Heart left ventricle (tissue), 16 donors: Measurements from ENCODE around the gene GAB2. TPM values are rescaled to one million over a fixed set of nuclear protein-coding genes. Genes with fewer than 3 reads are reported as not detected.

ENCODE experiments used
- ATAC-seq, 4 donors: fragments of 200-7000 bp; cut with Tn5 transposase; one replicate each; pipeline ENCODE4 v1.9.1; 2020 to 2022; ENCODE audit warnings: moderate library complexity in 4 of 4, mild to moderate bottlenecking in 3 of 4, moderate number of reproducible peaks in 1 of 4
- DNase-seq, 5 donors: peaks; one replicate each; pipeline ENCODE4 v3.0.0-alpha.2; 2020
- H3K27ac ChIP-seq, 12 donors: fragments of 200-600 bp; sonication (generic) in 4 of 12; one replicate each; pipeline versions ENCODE4 v1.5.0 to v1.8.0; 2016 to 2022; ENCODE audit warnings: mild to moderate bottlenecking in 2 of 12
- H3K27me3 ChIP-seq, 9 donors: fragments of 200-600 bp; sonication (generic) in 2 of 9; one replicate each; pipeline versions ENCODE4 v1.5.1 to v1.8.0; 2016 to 2022; ENCODE audit warnings: mild to moderate bottlenecking in 3 of 9
- H3K36me3 ChIP-seq, 9 donors: fragments of 200-600 bp; sonication (generic) in 2 of 9; one replicate each; pipeline versions ENCODE4 v1.5.0 to v1.8.0; 2018 to 2022; ENCODE audit warnings: mild to moderate bottlenecking in 2 of 9
- H3K4me1 ChIP-seq, 12 donors: fragments of 200-600 bp; sonication (generic) in 4 of 12; one replicate each; pipeline versions ENCODE4 v1.5.0 to v1.8.0; 2016 to 2022; ENCODE audit warnings: mild to moderate bottlenecking in 3 of 12
- H3K4me3 ChIP-seq, 12 donors: fragments of 200-600 bp; sonication (generic) in 4 of 12; one replicate each; pipeline versions ENCODE4 v1.5.0 to v1.8.0; 2017 to 2022; ENCODE audit warnings: mild to moderate bottlenecking in 9 of 12, moderate library complexity in 4 of 12
- H3K9me3 ChIP-seq, 12 donors: fragments of 200-600 bp; sonication (generic) in 4 of 12; one replicate each; pipeline versions ENCODE4 v1.5.0 to v1.8.0; 2016 to 2022; ENCODE audit warnings: mild to moderate bottlenecking in 1 of 12
- POLR2A ChIP-seq, 2 donors: fragments of 450-650 bp; IDR thresholded peaks; one replicate each; pipeline ENCODE4 v1.6.1; 2017; ENCODE audit warnings: antibody characterized with exemption in 2 of 2, mild to moderate bottlenecking in 2 of 2, moderate library complexity in 2 of 2
- WGBS, 4 donors: extraction: QIAGEN DNeasy Blood & Tissue Kit in 2 of 4; methylation state at CpG; one replicate each; pipeline versions ENCODE4 v1.1.5 to v1.1.7; 2013 to 2018; 5-methylcytosine and 5-hydroxymethylcytosine counted together
- intact Hi-C, 10 donors: fragments of 100-400 bp; cut with DNase I; formaldehyde crosslinking; loops; one replicate each; pipeline versions ENCODE4 v1.11.1 to v1.14.2; 2022
- polyA plus RNA-seq, 2 donors: library from polyadenylated mRNA; stranded (reverse); fragments of 200-250 nt; gene quantifications; one replicate each; pipeline ENCODE4 v1.2.3, GENCODE V29; 2013
- total RNA-seq, 9 donors: library from RNA; depleted of rRNA in 2 of 9; stranded (reverse); fragments of >200 nt in 2 of 9; fragmentation: NEBNext Ultra II Directional in 3 of 9; extraction: Animal tissue kit (Norgen Biotek cat#: 25700) in 3 of 9; gene quantifications; one replicate each; pipeline versions ENCODE4 v1.1.0 to v1.2.4, GENCODE V29; 2016 to 2023
- TF ChIP-seq, protein P1 (sequence below), 12 donors: fragments of 200-600 bp; sonication (generic) in 4 of 12; IDR thresholded peaks; one replicate each; pipeline versions ENCODE4 v1.5.0 to v1.8.0; 2018 to 2022; ENCODE audit warnings: antibody characterized with exemption in 12 of 12, mild to moderate bottlenecking in 5 of 12
- donor health status: ischemic (EF 13 %, LVEDD 7.1; RV severe dilation, severe dysfunction).
- donor health status: healthy with polysubstance abuse.
- donor health status: DM: no; HTN: yes; CAD: no.
- donor health status: DM: no; HTN: no; CAD: no.
- donor health status: ischemic (EF 25% LVEDD 6.9; RV normal size, moderate dysfunction).
- donor health status: ischemic (EF 25% LVEDD 5.7; RV mildly dilated, moderate dysfunction).
- donor health status: healthy.
- donor health status: DM: yes; HTN: yes; CAD: no.
- donor health status: ischemic (EF 35%, LVEDD 5.7; RV mildly dilated, moderate dysfunction).
- donor health status: nonischemic (EF 11% LVEDD 7.7; RV severe dilation, severe dysfunction).
- donor health status: DM: yes; HTN: yes; CAD: no.
- donor health status: PGD.
- donor health status: ischemic (EF 29% LVEDD 5.4; RV normal size, mild dysfunction).
- donor health status: nonischemic (EF 23%, LVEDD 6.1; RV moderate dilation, normal function).

Gene GAB2
- total and polyA plus RNA-seq, 11 donors: 6.1 to 53.0 (median 30.0) TPM

DNA sequence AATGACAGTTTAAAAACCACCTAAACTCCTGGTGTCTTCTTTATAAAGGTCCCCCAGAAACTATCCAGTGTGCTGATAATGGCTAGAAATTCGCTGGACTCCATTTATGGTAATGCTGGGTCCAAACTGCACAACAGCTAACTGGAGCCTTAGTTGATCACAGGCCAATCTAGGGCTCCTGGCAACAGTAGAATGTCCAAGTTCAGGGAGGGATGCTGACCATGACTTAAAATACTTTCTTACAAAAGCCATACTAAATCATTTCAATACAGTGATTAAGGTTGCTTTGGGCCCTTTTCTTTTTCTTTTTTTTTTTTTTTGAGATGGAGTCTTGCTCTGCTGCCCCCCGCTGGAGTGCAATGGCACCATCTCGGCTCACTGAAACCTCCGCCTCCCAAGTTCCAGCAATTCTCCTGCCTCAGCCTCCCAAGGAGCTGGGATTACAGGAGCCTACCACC is 14.5 kb upstream of the GAB2 start:
- TF ChIP-seq, protein P1, sequence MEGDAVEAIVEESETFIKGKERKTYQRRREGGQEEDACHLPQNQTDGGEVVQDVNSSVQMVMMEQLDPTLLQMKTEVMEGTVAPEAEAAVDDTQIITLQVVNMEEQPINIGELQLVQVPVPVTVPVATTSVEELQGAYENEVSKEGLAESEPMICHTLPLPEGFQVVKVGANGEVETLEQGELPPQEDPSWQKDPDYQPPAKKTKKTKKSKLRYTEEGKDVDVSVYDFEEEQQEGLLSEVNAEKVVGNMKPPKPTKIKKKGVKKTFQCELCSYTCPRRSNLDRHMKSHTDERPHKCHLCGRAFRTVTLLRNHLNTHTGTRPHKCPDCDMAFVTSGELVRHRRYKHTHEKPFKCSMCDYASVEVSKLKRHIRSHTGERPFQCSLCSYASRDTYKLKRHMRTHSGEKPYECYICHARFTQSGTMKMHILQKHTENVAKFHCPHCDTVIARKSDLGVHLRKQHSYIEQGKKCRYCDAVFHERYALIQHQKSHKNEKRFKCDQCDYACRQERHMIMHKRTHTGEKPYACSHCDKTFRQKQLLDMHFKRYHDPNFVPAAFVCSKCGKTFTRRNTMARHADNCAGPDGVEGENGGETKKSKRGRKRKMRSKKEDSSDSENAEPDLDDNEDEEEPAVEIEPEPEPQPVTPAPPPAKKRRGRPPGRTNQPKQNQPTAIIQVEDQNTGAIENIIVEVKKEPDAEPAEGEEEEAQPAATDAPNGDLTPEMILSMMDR (IDR thresholded peaks at IDR 0.05): peak; percentile 32 to 62 (median 49)
- no peak for TF ChIP-seq POLR2A (IDR thresholded peaks at IDR 0.05)
- ATAC-seq: peak in 2 of 4 donors; percentile 34 to 42
- Histone ChIP-seq H3K4me1 (peaks cover 0 to 16% (median 0%) of the 10 kb centered on the region in 12 donors), H3K36me3 (peaks cover 0 to 4% (median 0%) of the 10 kb centered on the region in 9 donors), H3K27ac (no peak overlapping the region), H3K9me3 (no peaks in the 10 kb centered on the region), H3K4me3 (no peak overlapping the region), H3K27me3 (no peaks in the 10 kb centered on the region)
- intact Hi-C loops: loop anchor here in 1 of 10 donors (5.0 kb wide), 1 partner anchor 205 kb away; no protein-coding TSS in a partner anchor
- DNase-seq: no peak
- WGBS, 4 donors: 79 to 88% (median 84%) methylated on average over 4 of the region's 4 CpGs

DNA sequence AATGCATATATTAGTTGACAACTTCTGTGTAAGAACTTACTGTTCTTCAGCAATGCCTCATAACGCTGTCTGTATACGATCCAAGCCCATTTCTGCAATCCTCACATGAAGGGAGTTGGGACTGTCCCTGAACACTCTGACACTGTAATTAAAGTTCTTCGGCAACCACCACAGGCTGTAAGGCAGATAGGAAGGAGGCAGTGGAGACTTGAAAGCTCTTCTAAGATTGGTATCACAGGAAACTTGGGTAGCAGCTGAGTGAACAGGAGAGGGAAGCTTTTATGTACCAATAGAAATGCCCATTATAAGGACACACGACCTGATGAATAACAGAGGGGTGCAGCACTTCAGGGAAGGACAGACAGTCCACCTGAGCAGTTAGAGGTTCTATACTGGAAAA is 12.0 kb upstream of the GAB2 start:
- WGBS, 4 donors: 63 to 71% (median 70%) methylated on average over 4 of the region's 4 CpGs
- ATAC-seq (no peak), DNase-seq (no peak)
- H3K4me3 ChIP-seq: no peak overlapping the region
- intact Hi-C loops: loop anchor here in 5 of 10 donors (5.0 to 10.0 kb wide), 5 partner anchors 202 to 292 kb away; partner anchors contain the start of gene ALG8 (in 1 of the 5)
- peaks cover 0 to 36% (median 2%) of the 10 kb centered on the region in 12 donors for H3K4me1 ChIP-seq
- H3K27ac ChIP-seq: no peak overlapping the region
- H3K9me3 ChIP-seq: no peaks in the 10 kb centered on the region
- H3K27me3 ChIP-seq: no peaks in the 10 kb centered on the region
- no peaks in the 10 kb centered on the region for H3K36me3 ChIP-seq
- TF ChIP-seq POLR2A (IDR thresholded peaks at IDR 0.05): no peak
- TF ChIP-seq, protein P1 (IDR thresholded peaks at IDR 0.05): no peak

DNA sequence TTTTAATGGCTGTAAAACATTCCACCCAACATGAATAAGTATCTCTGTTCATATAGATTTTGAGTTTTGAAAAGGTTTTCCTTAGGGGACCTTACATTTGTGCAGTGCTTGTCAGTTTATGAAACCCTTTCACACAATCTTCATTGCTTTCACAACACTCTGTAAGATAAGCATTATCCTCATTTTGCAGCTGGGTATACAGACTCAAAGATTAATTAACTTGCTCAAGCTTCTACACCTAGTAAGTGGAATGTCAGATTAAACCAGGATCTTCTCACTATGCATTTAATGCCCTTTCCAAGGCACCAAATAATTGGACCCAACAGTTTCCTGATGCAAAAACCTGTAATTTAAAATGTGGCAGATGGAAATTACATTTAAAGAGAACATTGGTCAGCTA is 11.6 kb upstream of the GAB2 start:
- DNase-seq: no peak
- Histone ChIP-seq H3K9me3 (no peaks in the 10 kb centered on the region), H3K4me1 (peaks cover 0 to 41% (median 2%) of the 10 kb centered on the region in 12 donors), H3K36me3 (no peaks in the 10 kb centered on the region), H3K27me3 (no peaks in the 10 kb centered on the region), H3K4me3 (no peak overlapping the region), H3K27ac (no peak overlapping the region)
- ATAC-seq: no peak
- intact Hi-C loops: loop anchor here in 5 of 10 donors (5.0 to 10.0 kb wide), 4 partner anchors 274 to 292 kb away; partner anchors contain the start of gene ALG8 (in 1 of the 5)
- no peak for TF ChIP-seq POLR2A (IDR thresholded peaks at IDR 0.05)
- TF ChIP-seq, protein P1 (IDR thresholded peaks at IDR 0.05): no peak

DNA sequence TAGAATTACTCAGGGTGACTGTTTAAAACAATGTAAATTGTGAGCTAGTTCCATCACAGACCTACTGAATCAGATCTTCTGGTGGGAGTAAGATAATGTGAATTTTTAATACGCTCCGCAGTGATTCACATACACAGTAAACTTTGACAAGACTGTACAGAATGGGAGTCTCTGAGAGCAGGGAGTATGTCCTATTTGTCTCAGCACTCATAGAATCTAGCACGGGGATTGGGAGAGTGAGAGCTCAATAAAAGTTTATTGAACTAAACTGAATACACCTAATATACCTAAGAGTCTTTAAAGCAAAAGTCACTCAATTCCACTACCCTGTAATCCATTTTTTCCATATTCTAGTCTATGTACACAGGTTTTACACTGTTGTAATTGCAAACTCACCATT is 11.2 kb upstream of the GAB2 start:
- TF ChIP-seq, protein P1 (IDR thresholded peaks at IDR 0.05): no peak
- H3K4me1 ChIP-seq: peaks cover 0 to 45% (median 2%) of the 10 kb centered on the region in 12 donors
- H3K27ac ChIP-seq: no peak overlapping the region
- no peak for DNase-seq
- intact Hi-C loops: loop anchor here in 5 of 10 donors (5.0 to 10.0 kb wide), 4 partner anchors 274 to 291 kb away; partner anchors contain the start of gene ALG8 (in 1 of the 5)
- no peaks in the 10 kb centered on the region for H3K9me3 ChIP-seq
- WGBS, 4 donors: 93 to 95% (median 94%) methylated on average over 3 of the region's 3 CpGs
- no peak for ATAC-seq
- H3K4me3 ChIP-seq: no peak overlapping the region
- no peaks in the 10 kb centered on the region for H3K36me3 ChIP-seq
- no peaks in the 10 kb centered on the region for H3K27me3 ChIP-seq
